Measurements from ENCODE around the gene FH.

FH gene

GRCh38 chr1:241519308-241520079 lies at the start of gene FH:
Gene FH, minus strand, starts transcription at chr1:241519755. Its CDS starts 33 bp downstream, at chr1:241519722.
- peak; percentile 82 to 87 for DNase-seq (ENCODE audit: low read depth in 1 of 2, low spot score in 1 of 2)

- DNase-seq (ENCODE audit: low read depth in 1 of 2, low spot score in 1 of 2): no peak
Measured at GRCh38 chr1:241560849-241561187, 41.3 kb upstream of the FH start.

DNA sequence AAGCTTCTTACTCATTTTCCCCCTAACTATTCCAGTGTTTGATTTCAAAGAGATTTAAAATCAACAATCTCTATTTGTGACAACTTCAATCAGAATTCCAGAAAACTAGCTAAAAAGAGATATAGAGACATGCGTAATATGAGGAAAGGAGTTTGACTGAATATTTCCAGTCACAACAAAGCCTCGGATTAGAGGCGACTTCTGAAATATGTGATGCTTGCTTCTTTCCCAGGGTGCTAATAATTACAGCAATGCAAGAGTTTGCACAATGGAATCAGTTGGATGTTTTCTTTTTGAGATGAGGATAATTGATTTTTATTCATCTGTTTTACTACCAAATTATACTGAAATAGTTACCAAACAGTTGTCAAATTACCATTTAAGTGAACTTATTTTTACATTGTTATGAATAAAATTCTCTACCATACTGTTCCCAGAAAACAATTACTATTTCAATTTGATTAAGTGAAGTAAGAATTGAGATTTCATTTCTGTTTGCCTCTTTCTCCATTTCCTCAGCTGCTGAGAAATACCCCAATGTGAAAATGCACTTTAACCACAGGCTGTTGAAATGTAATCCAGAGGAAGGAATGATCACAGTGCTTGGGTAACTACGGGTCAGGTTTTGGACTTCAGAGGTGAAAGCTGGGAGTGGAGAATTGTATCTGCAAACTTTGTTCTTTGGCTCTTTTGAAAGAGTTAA lies 40.7 kb upstream of the FH start:
- no peak for DNase-seq (ENCODE audit: low read depth in 1 of 2, low spot score in 1 of 2)

GRCh38 chr1:241557551-241558193 lies 38.1 kb upstream of the FH start:
- DNase-seq (ENCODE audit: low read depth in 1 of 2, low spot score in 1 of 2): no peak

- DNase-seq (ENCODE audit: low read depth in 1 of 2, low spot score in 1 of 2): no peak
Measured at GRCh38 chr1:241557031-241557430, 37.5 kb upstream of the FH start.

GRCh38 chr1:241555526-241555925 lies 36.0 kb upstream of the FH start:
- no peak for DNase-seq (ENCODE audit: low read depth in 1 of 2, low spot score in 1 of 2)

DNA sequence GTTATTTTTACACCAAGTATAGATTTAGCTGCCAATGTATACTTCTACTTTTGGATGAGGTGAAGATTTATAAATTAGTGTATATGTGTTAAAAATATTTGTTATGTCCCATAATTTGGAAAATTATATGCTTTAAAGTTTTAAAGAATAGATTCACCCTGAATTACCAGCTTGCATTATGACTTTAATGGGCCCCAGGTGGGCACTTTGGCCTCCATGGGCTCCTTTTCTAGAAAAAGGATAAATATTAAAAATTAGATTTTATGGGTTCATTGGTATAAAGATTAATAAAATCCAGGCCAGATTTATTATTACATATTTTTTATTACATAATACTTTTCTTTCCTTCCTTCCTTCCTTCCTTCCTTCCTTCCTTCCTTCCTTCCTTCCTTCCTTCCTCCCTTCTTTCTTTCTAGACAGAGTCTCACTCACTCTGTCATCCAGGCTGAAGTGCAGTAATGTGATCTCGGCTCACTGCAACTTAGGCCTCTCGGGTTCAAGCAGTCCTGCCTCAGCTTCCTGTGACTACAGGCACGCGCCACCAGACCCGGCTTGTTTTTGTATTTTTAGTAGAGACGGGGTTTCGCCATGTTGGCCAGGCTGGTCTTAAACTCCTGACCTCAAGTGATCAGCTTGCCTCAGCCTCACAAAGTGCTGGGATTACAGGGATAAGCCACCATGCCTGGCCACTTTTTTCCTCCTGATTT lies 34.5 kb upstream of the FH start:
- DNase-seq (ENCODE audit: low read depth in 1 of 2, low spot score in 1 of 2): no peak

DNA sequence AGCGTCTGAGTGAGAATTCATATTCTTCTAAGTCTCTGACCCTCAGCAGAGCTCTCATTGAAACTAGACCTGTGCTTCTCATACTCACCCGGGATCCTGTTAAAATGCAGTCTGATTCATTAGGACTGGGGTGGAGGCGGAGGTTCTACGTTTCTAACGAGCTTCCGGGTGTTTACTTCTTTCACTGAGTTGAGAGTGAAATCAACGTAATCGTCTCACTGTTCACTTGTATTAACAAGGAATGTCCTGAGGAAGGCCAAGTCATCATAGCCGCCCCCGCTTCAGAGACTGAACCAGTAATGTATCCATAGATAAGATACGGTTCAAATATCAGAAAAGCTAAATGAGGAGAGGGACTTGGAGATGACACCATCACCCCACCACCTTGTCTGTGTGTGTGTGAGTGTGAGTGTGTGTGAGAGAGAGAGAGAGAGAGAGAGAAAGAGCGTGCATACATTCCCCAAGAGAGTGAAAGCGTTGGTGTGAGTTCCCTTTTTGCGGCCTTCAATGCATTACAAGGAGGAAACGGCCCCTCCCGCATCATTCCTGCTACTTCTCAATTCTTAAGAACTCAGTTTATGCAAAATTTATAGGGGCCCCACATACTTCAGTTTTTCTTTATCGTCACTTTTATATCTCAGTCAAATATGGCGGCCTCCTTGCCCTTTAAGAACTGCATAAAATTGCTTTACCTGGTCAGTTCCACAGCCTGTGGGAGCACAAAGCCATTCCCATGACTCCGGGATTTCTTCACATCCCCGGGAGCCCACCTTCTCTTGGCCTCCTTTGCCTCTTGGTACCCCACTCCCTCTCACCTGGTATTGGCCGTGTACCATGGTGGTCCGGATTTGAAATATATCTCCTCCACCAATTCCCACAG lies 32.4 kb upstream of the FH start:
- peak in 1 of 2 donors; percentile 26 for DNase-seq (ENCODE audit: low read depth in 1 of 2, low spot score in 1 of 2)

DNA sequence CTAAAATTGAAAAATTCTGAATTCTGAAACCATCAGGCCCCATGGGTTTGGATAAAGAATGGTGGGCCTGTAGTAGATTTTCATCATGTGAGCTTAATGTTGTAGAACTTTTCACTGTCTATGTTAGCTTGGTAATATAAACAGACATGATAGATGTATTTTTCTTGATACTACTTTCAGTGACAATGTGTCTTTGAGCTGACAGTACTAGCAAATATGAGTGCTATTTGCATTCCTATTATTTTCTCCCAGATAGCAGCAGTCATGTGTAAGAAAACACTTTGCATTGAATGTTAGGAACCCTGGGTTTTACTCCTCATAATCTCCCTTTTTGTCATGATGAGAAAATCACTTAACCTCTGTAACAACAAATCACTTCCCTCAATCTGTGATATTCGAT lies 30.8 kb upstream of the FH start:
- no peak for DNase-seq (ENCODE audit: low read depth in 1 of 2, low spot score in 1 of 2)

DNA sequence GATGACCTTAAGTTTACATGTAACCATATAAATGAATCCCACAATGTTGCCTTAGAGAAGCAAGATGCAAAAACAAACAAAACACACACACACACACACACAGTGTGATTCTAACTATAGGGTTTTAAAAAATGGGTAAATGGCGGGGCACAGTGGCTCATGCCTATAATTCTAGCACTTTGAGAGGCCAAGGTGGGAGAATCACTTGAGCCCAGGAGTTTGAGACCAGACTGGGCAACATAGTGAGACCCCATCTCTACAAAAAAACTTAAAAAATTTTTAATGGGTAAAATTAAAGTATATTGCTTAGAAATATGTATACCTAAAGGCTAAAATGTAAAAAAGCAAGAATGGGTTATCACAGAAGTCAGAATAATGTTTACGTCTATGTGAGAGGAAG lies 28.5 kb upstream of the FH start:
- no peak for DNase-seq (ENCODE audit: low read depth in 1 of 2, low spot score in 1 of 2)

- no peak for DNase-seq (ENCODE audit: low read depth in 1 of 2, low spot score in 1 of 2)
Measured at GRCh38 chr1:241542199-241542907, 22.8 kb upstream of the FH start.

DNA sequence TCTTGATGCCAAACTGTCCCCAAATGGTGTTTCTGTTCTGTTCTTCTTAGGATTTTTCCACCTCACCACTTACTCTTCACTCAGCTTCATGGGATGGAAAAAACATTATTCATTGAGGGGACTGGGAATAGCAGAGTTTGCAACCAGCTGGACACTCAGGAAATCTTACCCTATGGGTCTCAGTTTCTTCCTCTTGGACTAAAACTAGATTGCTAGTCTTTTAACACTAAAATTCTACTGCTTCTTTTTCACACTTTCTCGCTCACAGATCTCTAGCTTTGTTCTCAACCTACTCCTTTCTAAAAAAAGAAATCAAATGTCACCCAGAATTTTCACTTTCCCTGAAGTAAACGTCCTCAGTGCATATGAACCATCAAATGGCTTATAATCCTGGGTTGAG lies 17.4 kb upstream of the FH start:
- DNase-seq (ENCODE audit: low read depth in 1 of 2, low spot score in 1 of 2): no peak

GRCh38 chr1:241536304-241536703 lies 16.7 kb upstream of the FH start:
- no peak for DNase-seq (ENCODE audit: low read depth in 1 of 2, low spot score in 1 of 2)

GRCh38 chr1:241533326-241534115 lies 14.0 kb upstream of the FH start:
- no peak for DNase-seq (ENCODE audit: low read depth in 1 of 2, low spot score in 1 of 2)

DNA sequence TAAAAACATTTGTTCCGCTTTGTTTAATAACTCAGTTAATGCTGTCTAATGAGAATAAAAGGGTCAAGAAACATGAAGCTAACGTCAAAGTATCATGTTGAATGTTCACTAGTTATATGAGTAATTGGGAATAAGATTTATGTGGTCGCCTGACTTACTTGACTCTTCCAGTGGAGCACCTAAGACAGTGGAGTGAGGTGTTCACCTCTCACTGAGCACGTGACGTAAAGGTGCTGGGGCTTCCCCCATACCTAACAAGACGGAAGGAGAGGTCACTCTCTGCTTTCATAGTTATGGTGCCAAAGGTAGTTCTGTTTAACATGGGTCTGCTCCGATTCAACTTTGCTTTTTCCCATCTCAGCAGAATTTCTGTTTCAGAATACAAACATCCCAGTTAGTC lies 13.3 kb upstream of the FH start:
- no peak for DNase-seq (ENCODE audit: low read depth in 1 of 2, low spot score in 1 of 2)

DNA sequence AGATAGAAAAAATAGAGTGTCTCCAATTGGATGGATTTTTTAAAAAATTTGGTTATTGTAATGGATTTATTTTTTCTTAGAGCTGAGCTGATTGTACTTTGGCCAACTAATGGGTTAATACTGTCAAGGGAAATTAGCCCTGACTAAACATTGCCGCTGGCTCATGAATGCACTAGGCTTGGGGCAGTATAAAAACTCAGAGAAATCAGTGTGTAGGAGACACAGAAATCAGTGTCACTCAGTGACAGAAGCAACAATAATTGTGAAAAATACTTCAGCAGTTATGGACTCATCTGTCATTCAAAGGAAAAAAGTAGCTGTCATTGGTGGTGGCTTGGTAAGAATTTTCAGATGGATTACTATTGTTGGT lies 12.6 kb upstream of the FH start, which contains the start of gene KMO:
Gene KMO, plus strand, starts transcription at position 217 of the 370 bp plus-strand sequence. Its CDS starts 67 bp downstream, at position 284.
- DNase-seq (ENCODE audit: low read depth in 1 of 2, low spot score in 1 of 2): no peak

- no peak for DNase-seq (ENCODE audit: low read depth in 1 of 2, low spot score in 1 of 2)
Measured at GRCh38 chr1:241531195-241532161, 11.9 kb upstream of the FH start.

- no peak for DNase-seq (ENCODE audit: low read depth in 1 of 2, low spot score in 1 of 2)
Measured at GRCh38 chr1:241527146-241527545, 7.6 kb upstream of the FH start.

Data from stimulated activated CD4-positive, alpha-beta T cell treated with anti-CD3 and anti-CD28 coated beads, Interleukin-15, amount 100 ng/mL, for 1 hour (primary cell).